GM19468 (cell line): ENCODE data around the gene ZFR.
"Not testable (repeated sequence)": the region's sequence is repeated elsewhere in the genome, so short reads cannot be mapped to it uniquely, and the experiment has no call there.

Source experiments
- ATAC-seq: cut with Tn5 transposase; IDR thresholded peaks from one replicate; pipeline ENCODE4 v1.9.1; 2021; ENCODE audit warnings: mild to moderate bottlenecking, moderate library complexity, moderate number of reproducible peaks; ENCODE audit not compliant: unreplicated experiment; ENCODE audit errors: extremely low read depth

ZFR gene

DNA sequence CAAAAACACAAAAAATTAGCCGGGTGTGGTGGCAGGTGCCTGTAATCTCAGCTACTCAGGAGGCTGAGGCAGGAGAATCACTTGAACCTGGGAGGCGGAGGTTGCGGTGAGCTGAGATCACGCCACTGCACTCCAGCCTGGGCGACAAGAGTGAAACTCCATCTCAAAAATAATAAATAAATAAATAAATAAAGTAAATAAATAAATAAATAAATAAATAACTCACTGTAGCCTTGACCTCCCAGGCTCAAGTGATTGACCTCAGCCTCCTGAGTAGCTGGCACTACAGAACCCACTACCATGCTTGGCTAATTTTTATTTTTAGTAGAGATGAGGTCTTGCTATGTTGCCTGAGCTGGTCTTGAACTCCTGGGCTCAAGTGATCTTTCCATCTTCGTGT is 77.3 kb downstream of the ZFR start:
- not testable (repeated sequence) for ATAC-seq

DNA sequence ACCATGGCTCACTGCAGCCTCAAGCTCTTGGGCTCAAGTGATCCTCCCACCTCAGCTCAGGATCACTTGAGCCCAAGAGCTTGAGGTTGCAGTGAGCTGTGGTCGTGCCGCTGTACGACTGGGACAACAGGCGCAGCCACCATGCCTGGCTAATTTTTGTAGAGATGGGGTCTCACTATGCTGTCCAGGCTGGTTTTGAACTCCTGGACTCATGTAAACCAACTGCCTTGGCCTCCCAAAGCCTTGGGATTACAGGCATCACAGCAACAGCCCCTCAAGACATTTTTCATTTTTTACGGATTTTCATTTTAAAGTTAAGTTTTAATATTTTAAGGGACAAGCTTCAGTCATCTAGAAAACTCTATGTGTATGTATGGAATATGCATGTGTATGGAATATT is 78.9 kb downstream of the ZFR start:
- no peak for ATAC-seq

DNA sequence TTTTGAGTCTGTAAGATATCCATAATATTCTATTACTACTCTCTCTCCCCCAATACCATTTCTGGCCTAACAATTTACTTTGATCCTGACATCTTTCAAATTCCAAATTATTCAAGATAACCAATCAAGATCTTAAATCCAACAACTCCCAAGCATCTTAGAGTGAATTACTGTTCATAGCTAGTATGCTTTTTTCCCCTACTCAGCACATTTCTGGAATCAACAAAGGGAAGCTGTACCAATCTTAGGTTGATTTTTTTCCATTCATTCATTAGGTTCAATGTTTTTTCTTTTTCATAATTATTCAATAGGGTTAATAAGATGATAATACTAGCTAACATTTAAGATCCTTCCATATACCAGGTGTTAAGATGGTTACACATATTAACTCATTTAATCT is 81.5 kb downstream of the ZFR start:
- no peak for ATAC-seq

DNA sequence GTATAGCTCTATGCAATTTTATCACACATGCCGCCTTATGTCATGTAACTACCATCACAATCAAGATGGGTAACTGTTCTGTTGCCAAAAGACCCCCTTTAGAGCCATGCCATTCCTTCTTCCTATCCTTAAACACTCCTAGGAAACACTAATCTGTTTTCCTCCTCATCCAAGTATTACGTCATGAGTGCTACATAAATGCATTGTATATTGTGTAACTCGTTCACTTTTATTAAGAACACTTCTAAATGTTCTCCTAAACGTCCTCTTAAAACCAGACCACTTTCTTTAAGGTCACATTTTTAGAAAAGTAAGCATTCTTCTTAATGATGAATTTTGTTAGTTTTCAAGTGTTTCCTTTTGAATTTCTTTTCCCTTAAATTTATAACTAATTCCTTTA is 82.0 kb downstream of the ZFR start:
- ATAC-seq, result no peak

DNA sequence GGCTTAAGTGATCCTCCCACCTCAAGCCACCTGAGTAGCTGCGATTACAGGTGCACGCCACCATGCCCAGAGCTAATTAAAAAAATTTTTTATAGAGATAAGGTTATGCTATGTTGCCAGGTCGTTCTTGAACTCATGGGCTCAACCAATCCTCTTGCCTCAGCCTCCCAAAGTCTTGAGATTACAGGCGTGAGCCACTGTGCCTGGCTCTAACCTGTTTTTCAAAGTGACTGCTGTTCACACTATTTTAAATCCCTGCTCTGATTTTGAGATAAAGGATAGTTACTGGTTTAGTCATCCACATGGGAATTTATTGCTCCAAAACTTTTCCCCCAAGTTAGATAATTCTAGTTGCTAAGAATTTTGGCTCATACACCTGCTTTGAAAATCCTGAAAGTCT is 83.6 kb downstream of the ZFR start:
- no peak for ATAC-seq

DNA sequence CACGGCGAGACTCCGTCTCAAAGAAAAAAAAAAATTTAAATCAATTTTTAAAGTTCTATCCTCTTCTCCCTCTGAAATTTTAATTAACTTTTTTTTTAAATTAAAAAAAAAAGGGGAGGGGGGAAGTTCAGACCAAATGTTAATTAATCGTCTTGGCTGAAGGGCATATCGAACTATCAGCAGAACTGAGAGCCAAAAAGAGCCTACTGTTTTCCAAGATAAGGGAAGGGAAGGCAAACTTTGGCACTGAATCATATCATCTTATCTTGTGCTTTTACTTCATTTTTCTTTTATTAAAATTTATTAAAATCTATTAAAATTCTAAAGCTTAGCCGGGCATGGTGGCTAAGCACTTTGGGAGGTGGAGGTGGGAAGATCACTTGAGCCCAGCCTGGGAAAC is 85.9 kb downstream of the ZFR start:
- no peak for ATAC-seq

DNA sequence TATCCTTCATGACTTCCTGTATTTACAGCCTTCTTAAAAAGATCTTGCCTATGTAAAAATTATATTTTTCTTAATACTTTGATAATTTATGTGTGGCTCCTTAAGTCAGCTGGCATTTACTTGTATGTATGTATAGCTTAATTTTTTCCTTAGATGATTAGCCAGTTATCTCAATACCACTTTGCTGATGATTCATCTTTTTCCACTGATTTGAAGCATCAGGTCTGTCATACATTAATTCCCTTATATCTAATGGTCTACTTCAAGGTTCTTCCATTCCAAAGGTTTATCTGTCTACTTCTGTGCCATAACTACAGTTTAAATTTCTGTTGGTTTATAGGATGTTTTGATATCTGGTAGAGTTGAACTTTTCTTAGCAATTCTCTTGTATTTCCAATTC is 86.9 kb downstream of the ZFR start:
- no peak for ATAC-seq

DNA sequence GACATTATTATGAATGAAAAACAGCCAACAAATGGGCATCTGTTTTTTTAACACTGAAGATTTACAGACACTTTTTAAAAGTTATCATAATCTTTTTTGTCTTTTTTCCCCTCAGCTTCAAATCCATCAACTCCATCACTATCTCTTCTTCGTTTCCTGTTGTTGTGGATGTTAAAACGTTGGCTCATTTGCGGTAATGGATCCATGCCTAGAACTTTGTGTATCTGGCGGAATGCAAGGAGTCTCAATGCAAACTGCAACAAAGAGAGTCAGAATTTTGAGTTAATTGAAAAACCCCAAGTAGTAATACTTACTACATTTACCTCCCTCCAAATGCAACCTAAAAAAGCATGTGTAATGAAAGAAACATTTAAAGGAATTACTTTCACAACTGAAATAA is 88.9 kb downstream of the ZFR start:
- ATAC-seq, result no peak

DNA sequence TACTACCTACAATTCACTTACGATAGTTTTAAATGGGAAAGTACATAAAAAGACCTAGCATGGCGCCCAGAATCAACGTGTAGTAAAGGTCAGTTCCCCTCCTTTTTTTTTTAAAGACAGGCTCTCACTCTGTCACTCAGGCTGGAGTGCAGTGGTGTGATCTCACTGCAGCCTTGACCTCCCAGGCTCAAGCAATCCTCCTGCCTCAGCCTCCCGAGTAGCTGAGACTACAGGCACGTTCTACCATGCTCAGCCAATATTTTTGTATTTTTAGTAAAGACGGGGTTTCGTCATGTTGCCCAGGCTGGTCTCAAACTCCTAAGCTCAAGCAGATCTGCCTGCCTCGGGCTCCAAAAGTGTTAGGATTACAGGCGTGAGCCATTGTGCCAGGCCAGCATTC is 91.1 kb downstream of the ZFR start:
- no peak for ATAC-seq

DNA sequence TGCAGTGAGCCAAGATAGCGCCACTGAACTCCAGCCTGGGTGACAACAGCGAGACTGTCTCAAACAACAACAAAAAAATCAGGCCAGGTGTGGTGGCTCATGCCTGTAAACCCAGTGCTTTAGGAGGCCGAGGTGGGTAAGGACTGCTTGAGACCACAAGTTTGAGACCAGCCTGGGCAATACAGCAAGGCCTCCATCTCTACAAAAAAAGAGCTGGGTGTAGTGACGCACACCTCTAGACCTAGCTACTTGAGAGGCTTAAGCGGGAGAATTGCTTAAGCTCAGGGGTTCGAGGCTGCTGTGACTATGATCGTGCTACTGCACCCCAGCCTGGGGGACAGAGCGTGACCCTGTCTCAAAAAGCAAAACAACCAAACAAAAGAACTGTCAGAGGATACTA is 91.9 kb downstream of the ZFR start:
- ATAC-seq, result no peak

DNA sequence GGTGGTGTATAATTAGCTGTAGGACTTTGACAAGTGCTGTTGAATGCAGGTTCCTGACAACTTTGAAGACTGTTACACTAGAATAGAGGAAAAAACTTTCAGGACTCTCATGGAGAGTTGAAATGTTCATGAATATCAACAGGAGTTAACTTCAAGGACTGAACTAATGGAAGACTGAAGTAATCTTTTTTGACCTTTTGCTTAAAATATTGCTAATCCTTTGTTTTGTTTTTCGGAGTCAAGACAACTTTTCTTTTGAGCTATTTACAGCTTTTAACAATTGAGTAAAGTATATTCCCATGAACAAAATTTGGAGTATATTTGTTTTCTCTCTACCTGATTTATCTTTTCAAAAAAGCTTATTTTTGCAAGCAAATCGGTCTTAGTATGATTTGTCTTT is 97.7 kb downstream of the ZFR start:
- ATAC-seq, result no peak

DNA sequence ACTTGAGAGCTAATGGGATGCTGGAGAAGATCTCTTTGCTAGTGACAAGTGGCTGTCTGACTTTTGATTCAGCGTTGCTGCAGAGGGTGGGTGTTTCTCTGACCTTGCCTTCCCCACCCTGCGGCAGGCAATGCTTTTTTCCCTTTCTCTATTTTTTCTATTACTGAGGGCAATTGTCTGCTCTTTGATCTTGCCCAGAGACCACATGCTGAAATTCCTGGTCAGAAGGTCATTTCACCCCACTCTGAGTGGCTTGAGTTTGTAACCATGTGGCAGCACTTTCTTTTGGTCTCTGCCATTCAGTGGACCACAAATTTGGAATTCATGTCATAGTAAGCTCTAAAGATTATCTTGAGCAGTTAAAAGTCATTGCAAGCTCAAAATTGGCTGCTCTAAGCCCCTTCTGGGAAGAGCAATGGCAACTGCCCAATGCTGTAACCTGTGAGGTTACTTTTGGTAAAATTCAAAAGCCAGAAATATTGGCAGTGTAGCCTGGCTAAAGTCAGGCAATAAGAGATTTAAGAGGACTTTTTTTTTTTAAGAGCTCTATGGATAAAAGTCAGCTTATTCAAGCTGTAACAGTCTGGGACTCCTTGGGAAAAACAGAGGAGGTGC is 101.4 kb downstream of the ZFR start:
- no peak for ATAC-seq

DNA sequence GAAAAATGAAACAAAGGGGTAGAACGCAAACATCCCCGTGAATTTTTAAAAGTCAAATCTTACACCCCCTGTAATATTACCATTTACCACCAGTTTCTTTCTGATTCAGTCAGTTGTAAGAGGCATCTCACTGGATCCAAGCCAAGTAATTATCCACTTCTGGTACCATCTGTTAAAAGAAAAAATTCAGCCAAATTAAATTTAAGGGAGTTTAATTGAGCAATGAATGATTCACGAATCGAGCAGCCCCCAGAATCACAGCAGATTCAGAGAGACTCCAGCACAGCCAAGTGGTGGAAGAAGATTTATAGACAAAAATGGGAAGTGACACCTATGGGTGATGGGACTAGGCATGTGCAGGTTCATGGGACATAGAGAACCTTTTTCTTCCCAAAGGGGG is 101.9 kb downstream of the ZFR start:
- ATAC-seq, result no peak

DNA sequence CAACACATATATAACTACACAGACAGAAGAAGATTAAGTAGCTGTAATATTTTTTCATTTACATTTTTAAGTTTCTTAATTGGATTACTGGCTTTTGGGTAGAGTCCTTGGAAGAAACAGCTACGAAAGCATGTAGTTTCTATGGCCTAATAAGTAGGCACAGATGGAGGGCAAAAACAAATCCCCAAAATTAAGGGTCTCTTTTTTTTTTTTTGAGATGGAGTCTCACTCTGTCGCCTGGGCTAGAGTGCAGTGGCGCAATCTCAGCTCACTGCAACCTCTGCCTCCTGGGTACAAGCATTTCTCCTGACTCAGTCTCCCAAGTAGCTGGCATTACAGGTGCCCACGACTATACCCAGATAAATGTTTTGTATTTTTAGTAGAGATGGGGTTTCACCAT is 104.7 kb downstream of the ZFR start:
- ATAC-seq, result no peak

DNA sequence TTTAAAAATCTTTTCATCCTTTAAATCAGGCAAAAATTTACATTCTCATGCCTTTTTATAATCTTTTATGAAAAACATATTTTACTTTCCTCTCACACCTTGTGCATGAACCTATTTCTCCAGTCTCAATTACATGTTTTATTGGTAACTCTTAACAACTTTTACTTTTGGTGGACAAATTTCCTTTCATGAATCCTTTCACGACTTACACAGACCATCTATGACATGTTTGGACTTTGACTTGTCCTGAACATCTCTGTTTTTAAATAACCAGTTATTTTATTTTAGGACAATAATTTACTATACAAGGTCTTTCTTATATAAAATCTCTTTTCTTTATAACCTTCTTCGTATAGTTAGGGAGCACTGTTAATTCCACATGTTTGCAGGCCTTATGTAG is 105.3 kb downstream of the ZFR start:
- no peak for ATAC-seq

DNA sequence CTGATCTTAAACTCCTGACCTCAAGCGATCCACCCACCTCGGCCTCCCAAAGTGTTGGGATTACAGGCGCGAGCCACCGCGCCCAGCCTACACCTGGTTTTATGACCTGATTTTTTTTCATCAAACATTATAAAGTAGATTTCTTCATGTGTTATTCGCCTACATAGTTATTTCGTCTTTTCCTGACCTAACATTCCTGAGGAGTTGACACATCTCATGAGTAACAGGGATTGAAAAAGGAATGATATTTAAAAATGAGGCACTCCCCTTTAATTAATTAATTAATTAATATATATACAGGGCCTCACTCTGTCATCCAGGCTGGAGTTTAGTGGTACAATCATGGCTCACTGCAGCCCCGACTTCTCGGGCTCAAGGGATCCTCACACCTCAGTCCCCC is 111.6 kb downstream of the ZFR start:
- ATAC-seq, result no peak

DNA sequence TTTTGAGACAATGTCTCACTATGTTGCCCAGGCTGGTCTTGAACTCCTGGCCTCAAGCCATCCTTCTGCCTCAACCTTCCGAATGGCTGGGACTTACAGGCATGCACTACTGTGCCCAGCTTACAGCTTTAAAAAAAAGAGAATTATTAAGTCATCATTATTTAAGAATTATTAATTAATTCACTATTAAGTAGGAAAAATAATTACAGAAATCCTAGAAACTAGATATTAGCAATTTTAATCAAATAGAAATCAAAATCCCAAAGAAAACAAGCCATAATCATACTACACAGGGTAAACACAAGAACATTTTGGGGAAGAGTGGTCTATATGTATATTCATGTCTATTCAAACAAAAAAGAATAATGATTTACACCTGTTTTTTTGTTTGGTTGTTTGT is 112.2 kb downstream of the ZFR start:
- no peak for ATAC-seq

DNA sequence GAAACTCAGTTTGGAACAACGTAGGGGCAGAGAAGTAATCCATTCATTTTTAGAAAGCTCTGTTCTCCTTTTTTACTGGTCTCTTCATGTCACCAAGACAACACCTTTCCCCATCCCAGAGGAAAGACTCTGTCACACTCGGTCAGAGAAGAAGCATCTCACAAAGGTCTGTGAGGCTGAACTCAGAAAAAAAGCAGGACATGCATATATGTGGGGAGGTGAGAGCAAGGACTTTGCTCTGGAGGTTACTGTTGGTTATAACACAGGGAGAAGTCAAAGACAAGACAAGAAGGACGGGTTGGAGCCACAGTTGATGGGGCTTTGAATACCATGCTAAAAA is 112.6 kb downstream of the ZFR start:
- no peak for ATAC-seq

DNA sequence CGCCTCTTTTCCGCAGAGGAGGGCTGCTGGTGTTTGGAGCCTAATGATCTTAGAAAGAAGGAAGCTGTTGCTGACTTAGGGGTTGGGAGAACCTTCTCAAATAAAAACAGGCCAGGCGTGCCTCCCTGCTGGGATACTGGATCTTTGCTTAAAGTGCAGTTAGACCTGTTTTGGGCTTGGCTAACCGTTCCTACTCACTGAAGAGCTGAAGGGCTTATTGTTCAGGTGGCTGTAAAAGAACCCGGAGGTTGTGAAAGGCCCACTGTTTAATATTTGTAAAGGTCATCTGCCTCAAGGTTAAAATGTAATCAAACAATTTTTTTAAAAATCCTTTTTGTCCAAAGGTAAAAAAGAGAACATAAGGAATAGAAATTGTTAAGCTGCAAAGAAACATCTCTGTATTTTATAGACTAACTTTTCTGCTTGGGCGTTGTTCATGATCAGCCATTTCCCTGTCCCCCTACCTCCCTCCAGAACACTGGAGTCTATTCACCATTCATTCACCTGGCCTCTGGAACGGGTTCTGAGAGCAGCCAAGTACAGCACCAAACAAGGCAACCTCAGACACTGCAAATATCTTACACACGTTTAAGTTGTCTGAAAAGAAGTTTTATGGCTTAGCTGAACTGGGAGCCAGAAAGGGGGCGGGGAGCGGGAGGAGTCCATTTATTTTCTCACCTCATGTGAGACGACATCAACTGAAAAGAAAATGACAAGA is 113.2 kb downstream of the ZFR start:
- no peak for ATAC-seq

DNA sequence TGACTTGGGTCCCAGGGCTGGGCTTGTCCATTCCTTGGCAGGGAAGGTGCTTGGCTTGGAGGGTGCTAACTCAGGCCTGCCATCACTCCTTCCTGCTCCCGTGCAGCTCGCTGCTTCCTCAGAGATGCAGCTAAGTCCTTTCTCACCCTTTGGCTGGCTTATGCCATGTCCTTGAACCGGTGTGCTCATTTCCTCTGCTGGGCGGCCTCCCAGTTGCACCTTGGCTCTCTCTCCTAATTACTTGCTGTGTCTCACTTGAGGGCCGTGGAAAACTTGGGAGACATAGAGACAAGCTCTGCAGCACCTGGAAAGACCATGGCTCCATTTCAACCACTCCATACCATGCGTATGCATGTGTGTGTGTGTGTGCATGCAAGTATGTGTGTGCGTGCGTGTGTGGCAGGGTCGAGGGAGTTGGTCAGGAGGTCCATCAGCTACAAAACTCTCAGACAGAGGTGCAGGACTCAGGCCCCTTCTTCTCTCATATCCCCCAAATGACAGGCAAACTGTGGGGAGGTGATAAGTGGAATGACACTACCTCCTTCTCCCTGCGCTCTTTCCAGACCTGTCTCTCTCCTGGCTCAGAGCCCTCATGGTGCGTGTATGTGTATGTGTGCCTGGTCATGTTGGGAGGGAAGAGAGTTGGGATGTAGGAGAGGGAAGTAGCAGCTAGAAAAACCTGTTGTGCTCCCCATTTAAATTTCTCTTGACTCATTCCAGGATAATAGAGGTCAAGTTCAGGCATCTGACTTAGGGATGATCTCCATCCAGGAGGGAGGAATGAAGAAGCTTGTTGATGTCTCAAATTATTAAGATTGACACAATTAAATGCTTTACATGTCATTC is 114.2 kb downstream of the ZFR start:
- ATAC-seq, result no peak

DNA sequence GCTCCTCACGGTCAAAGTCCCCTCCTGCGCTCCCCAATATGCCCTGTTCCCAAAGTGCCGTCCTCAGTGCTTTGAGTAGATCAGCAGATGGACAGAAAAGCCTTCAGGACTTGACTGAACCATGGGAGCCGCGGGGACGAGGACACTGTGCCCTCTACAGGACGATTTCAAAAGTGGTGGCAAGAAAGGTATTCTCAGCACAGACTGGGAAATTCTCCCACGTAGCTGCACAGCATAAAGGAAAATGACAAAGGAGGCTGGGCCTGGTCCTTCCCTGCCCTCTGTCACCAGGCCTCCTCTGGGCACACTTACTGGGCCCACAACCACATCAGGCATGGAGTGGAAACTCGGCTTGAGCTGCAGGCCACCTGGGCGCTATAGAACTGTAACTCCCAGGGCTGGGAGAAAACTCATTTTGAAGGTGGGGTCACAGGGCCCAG is 115.1 kb downstream of the ZFR start:
- ATAC-seq, result peak; percentile 18
